ENCODE results near the gene KMT2B.

Gene KMT2B

GRCh38 chr19:35719402-35720162 is 1.8 kb downstream of the KMT2B start:
- Histone ChIP-seq H3K4me2 (ENCODE audit: low read length) (peak overlapping the region; percentile 90), H3K79me1 (ENCODE audit: low read length) (peaks cover 6% of the 10 kb centered on the region), H2AK5ac (ENCODE audit: low read length) (no peak overlapping the region), H3K9me3 (ENCODE audit: insufficient read depth, low read depth, low read length) (no peaks in the 10 kb centered on the region), H3K23ac (ENCODE audit: low read length) (no peak overlapping the region), H3K27me3 (ENCODE audit: insufficient read depth, low read length) (no peaks in the 10 kb centered on the region), H4K91ac (ENCODE audit: low read depth, low read length) (no peak overlapping the region), H2AFZ (ENCODE audit: insufficient read depth, low read length, poor library complexity) (no peak overlapping the region), H3K4me1 (ENCODE audit: control insufficient read depth in 1 of 2, insufficient read depth in 2 of 2, low read length in 2 of 2) (peaks cover 10 to 15% of the 10 kb centered on the region in 2 experiments), H3K79me2 (ENCODE audit: control insufficient read depth, insufficient read depth, low read length, poor library complexity) (peaks cover 10% of the 10 kb centered on the region), H2BK120ac (ENCODE audit: insufficient read depth, low read length, poor library complexity) (no peak overlapping the region), H4K12ac (ENCODE audit: low read depth, low read length) (no peak overlapping the region), H2BK12ac (ENCODE audit: low read length) (no peak overlapping the region), H3K18ac (ENCODE audit: low read length) (no peak overlapping the region), H3K9ac (ENCODE audit: low read length) (no peak overlapping the region), H3K14ac (ENCODE audit: low read length) (no peak overlapping the region), H2BK5ac (ENCODE audit: low read depth, low read length, poor library complexity) (no peak overlapping the region), H4K8ac (ENCODE audit: low read depth, low read length) (no peak overlapping the region), H3K36me3 (ENCODE audit: control insufficient read depth in 1 of 2, insufficient read depth in 2 of 2, low read length in 2 of 2) (peaks cover 47% of the 10 kb centered on the region in 2 experiments), H3K4me3 (ENCODE audit: low read depth, low read length) (no peak overlapping the region), H3K4ac (ENCODE audit: low read depth, low read length) (peak overlapping the region; percentile 13), H3K27ac (ENCODE audit: low read depth, low read length) (no peak overlapping the region)
- DNase-seq, result no peak
- no CpG with 5 or more reads among the region's 32 CpGs for WGBS (ENCODE audit: extremely low coverage, insufficient coverage, insufficient read length)

GRCh38 chr19:35720163-35720524 is 2.3 kb downstream of the KMT2B start:
- H2BK5ac ChIP-seq (ENCODE audit: low read depth, low read length, poor library complexity), result no peak overlapping the region
- H3K79me1 ChIP-seq (ENCODE audit: low read length), result peaks cover 6% of the 10 kb centered on the region
- no peak overlapping the region for H3K4me2 ChIP-seq (ENCODE audit: low read length)
- no peak overlapping the region for H4K12ac ChIP-seq (ENCODE audit: low read depth, low read length)
- H2AK5ac ChIP-seq (ENCODE audit: low read length), result no peak overlapping the region
- H3K36me3 ChIP-seq (ENCODE audit: control insufficient read depth in 1 of 2, insufficient read depth in 2 of 2, low read length in 2 of 2), result peaks cover 52 to 53% of the 10 kb centered on the region in 2 experiments
- no peaks in the 10 kb centered on the region for H3K27me3 ChIP-seq (ENCODE audit: insufficient read depth, low read length)
- H3K4ac ChIP-seq (ENCODE audit: low read depth, low read length), result no peak overlapping the region
- H3K4me3 ChIP-seq (ENCODE audit: low read depth, low read length), result no peak overlapping the region
- no peak overlapping the region for H4K91ac ChIP-seq (ENCODE audit: low read depth, low read length)
- H2BK12ac ChIP-seq (ENCODE audit: low read length), result no peak overlapping the region
- H3K79me2 ChIP-seq (ENCODE audit: control insufficient read depth, insufficient read depth, low read length, poor library complexity), result peaks cover 10% of the 10 kb centered on the region
- no peak overlapping the region for H3K23ac ChIP-seq (ENCODE audit: low read length)
- no peak for DNase-seq
- no peak overlapping the region for H2BK120ac ChIP-seq (ENCODE audit: insufficient read depth, low read length, poor library complexity)
- no peak overlapping the region for H3K27ac ChIP-seq (ENCODE audit: low read depth, low read length)
- no peak overlapping the region for H3K14ac ChIP-seq (ENCODE audit: low read length)
- H4K8ac ChIP-seq (ENCODE audit: low read depth, low read length), result no peak overlapping the region
- H3K9ac ChIP-seq (ENCODE audit: low read length), result no peak overlapping the region
- H3K9me3 ChIP-seq (ENCODE audit: insufficient read depth, low read depth, low read length), result no peaks in the 10 kb centered on the region
- WGBS (ENCODE audit: extremely low coverage, insufficient coverage, insufficient read length), result no CpG with 5 or more reads among the region's 9 CpGs
- peaks cover 10 to 15% of the 10 kb centered on the region in 2 experiments for H3K4me1 ChIP-seq (ENCODE audit: control insufficient read depth in 1 of 2, insufficient read depth in 2 of 2, low read length in 2 of 2)
- H3K18ac ChIP-seq (ENCODE audit: low read length), result no peak overlapping the region
- H2AFZ ChIP-seq (ENCODE audit: insufficient read depth, low read length, poor library complexity), result no peak overlapping the region

- Histone ChIP-seq H3K4me1 (ENCODE audit: control insufficient read depth in 1 of 2, insufficient read depth in 2 of 2, low read length in 2 of 2) (peaks cover 9 to 14% of the 10 kb centered on the region in 2 experiments), H3K79me2 (ENCODE audit: control insufficient read depth, insufficient read depth, low read length, poor library complexity) (peaks cover 10% of the 10 kb centered on the region), H2BK5ac (ENCODE audit: low read depth, low read length, poor library complexity) (no peak overlapping the region), H2AFZ (ENCODE audit: insufficient read depth, low read length, poor library complexity) (no peak overlapping the region), H2BK12ac (ENCODE audit: low read length) (no peak overlapping the region), H4K8ac (ENCODE audit: low read depth, low read length) (no peak overlapping the region), H2AK5ac (ENCODE audit: low read length) (no peak overlapping the region), H4K91ac (ENCODE audit: low read depth, low read length) (no peak overlapping the region), H3K4me2 (ENCODE audit: low read length) (no peak overlapping the region), H3K27me3 (ENCODE audit: insufficient read depth, low read length) (no peaks in the 10 kb centered on the region), H3K18ac (ENCODE audit: low read length) (no peak overlapping the region), H3K23ac (ENCODE audit: low read length) (no peak overlapping the region), H3K79me1 (ENCODE audit: low read length) (peaks cover 6% of the 10 kb centered on the region), H3K9ac (ENCODE audit: low read length) (no peak overlapping the region), H4K12ac (ENCODE audit: low read depth, low read length) (no peak overlapping the region), H3K4me3 (ENCODE audit: low read depth, low read length) (no peak overlapping the region), H3K4ac (ENCODE audit: low read depth, low read length) (no peak overlapping the region), H3K14ac (ENCODE audit: low read length) (no peak overlapping the region), H3K9me3 (ENCODE audit: insufficient read depth, low read depth, low read length) (no peaks in the 10 kb centered on the region), H3K27ac (ENCODE audit: low read depth, low read length) (no peak overlapping the region), H2BK120ac (ENCODE audit: insufficient read depth, low read length, poor library complexity) (no peak overlapping the region), H3K36me3 (ENCODE audit: control insufficient read depth in 1 of 2, insufficient read depth in 2 of 2, low read length in 2 of 2) (peaks cover 57 to 58% of the 10 kb centered on the region in 2 experiments)
- WGBS (ENCODE audit: extremely low coverage, insufficient coverage, insufficient read length), result no CpG with 5 or more reads among the region's 17 CpGs
- DNase-seq, result no peak
These were observed 2.8 kb downstream of the KMT2B start for GRCh38 chr19:35720648-35721047.

- H4K12ac ChIP-seq (ENCODE audit: low read depth, low read length), result no peak overlapping the region
- no peak overlapping the region for H2BK120ac ChIP-seq (ENCODE audit: insufficient read depth, low read length, poor library complexity)
- no peak overlapping the region for H4K91ac ChIP-seq (ENCODE audit: low read depth, low read length)
- peaks cover 10% of the 10 kb centered on the region for H3K79me2 ChIP-seq (ENCODE audit: control insufficient read depth, insufficient read depth, low read length, poor library complexity)
- no peak overlapping the region for H4K8ac ChIP-seq (ENCODE audit: low read depth, low read length)
- no peak overlapping the region for H3K4ac ChIP-seq (ENCODE audit: low read depth, low read length)
- H3K4me3 ChIP-seq (ENCODE audit: low read depth, low read length), result no peak overlapping the region
- no peak overlapping the region for H3K18ac ChIP-seq (ENCODE audit: low read length)
- no peak overlapping the region for H3K27ac ChIP-seq (ENCODE audit: low read depth, low read length)
- H2AFZ ChIP-seq (ENCODE audit: insufficient read depth, low read length, poor library complexity), result no peak overlapping the region
- H3K27me3 ChIP-seq (ENCODE audit: insufficient read depth, low read length), result no peaks in the 10 kb centered on the region
- no CpG with 5 or more reads among the region's 16 CpGs for WGBS (ENCODE audit: extremely low coverage, insufficient coverage, insufficient read length)
- no peak overlapping the region for H3K4me2 ChIP-seq (ENCODE audit: low read length)
- H2AK5ac ChIP-seq (ENCODE audit: low read length), result no peak overlapping the region
- H3K14ac ChIP-seq (ENCODE audit: low read length), result no peak overlapping the region
- H3K23ac ChIP-seq (ENCODE audit: low read length), result no peak overlapping the region
- H2BK5ac ChIP-seq (ENCODE audit: low read depth, low read length, poor library complexity), result no peak overlapping the region
- H3K9me3 ChIP-seq (ENCODE audit: insufficient read depth, low read depth, low read length), result no peaks in the 10 kb centered on the region
- no peak for DNase-seq
- peaks cover 64% of the 10 kb centered on the region in 2 experiments for H3K36me3 ChIP-seq (ENCODE audit: control insufficient read depth in 1 of 2, insufficient read depth in 2 of 2, low read length in 2 of 2)
- peaks cover 2 to 7% of the 10 kb centered on the region in 2 experiments for H3K4me1 ChIP-seq (ENCODE audit: control insufficient read depth in 1 of 2, insufficient read depth in 2 of 2, low read length in 2 of 2)
- no peak overlapping the region for H3K9ac ChIP-seq (ENCODE audit: low read length)
- H2BK12ac ChIP-seq (ENCODE audit: low read length), result no peak overlapping the region
- peaks cover 3% of the 10 kb centered on the region for H3K79me1 ChIP-seq (ENCODE audit: low read length)
These were observed 3.6 kb downstream of the KMT2B start for GRCh38 chr19:35721374-35721773.

All from trophoblast cell (in vitro differentiated cells and primary cell).